CD14-positive monocyte (primary cell): Measurements from ENCODE around the gene RAI1. TPM values are rescaled to one million over a fixed set of nuclear protein-coding genes. Genes with fewer than 3 reads are reported as not detected.

Experiments used
- DNase-seq, 3 donors: peaks; one replicate each; pipeline ENCODE4 v3.0.0-alpha.2; 2011 to 2022
- H2AFZ ChIP-seq: 2 replicates; pipeline ENCODE4 v1.6.0; 2012; ENCODE audit warnings: mild to moderate bottlenecking, low read depth, low read length, inconsistent platforms; ENCODE audit not compliant: insufficient read depth, poor library complexity, severe bottlenecking
- H3K27ac ChIP-seq, 2 donors: 1 replicate in 1 of 2; 2 replicates in 1 of 2; pipeline ENCODE4 v1.5.1; 2012 to 2013; ENCODE audit warnings: low read length in 2 of 2, control low read depth in 1 of 2, inconsistent platforms in 1 of 2, low read depth in 1 of 2, mild to moderate bottlenecking in 1 of 2
- H3K27me3 ChIP-seq, 2 donors: one replicate each; pipeline versions ENCODE4 v1.6.0 to v1.6.1; 2011 to 2013; ENCODE audit warnings: low read length in 2 of 2; ENCODE audit not compliant: control insufficient read depth in 2 of 2, insufficient read depth in 2 of 2
- H3K36me3 ChIP-seq, 2 donors: replicated peaks in 1 of 2; 1 replicate in 1 of 2; 2 replicates in 1 of 2; pipeline versions ENCODE4 v1.5.1 to v1.6.1; 2012 to 2013; ENCODE audit warnings: low read length in 2 of 2, control low read depth in 1 of 2, inconsistent platforms in 1 of 2, mild to moderate bottlenecking in 1 of 2; ENCODE audit not compliant: insufficient read depth in 2 of 2, control insufficient read depth in 1 of 2
- H3K4me1 ChIP-seq, 2 donors: 1 replicate in 1 of 2; 2 replicates in 1 of 2; pipeline versions ENCODE4 v1.5.1 to v1.6.1; 2012 to 2013; ENCODE audit warnings: low read length in 2 of 2, control low read depth in 1 of 2, inconsistent platforms in 1 of 2, mild to moderate bottlenecking in 1 of 2, moderate library complexity in 1 of 2; ENCODE audit not compliant: insufficient read depth in 2 of 2, control insufficient read depth in 1 of 2
- H3K4me2 ChIP-seq: replicated peaks from 2 replicates; pipeline ENCODE3; 2012; ENCODE audit warnings: low read length, moderate library complexity, mild to moderate bottlenecking; ENCODE audit not compliant: poor library complexity, severe bottlenecking; ENCODE audit errors: extremely low read depth
- H3K4me3 ChIP-seq, 3 experiments: fragments of 200-600 bp in 1 of 3; sonication (generic) in 1 of 3; replicated peaks in 1 of 3; 1 replicate in 2 of 3; 2 replicates in 1 of 3; pipeline ENCODE4 v1.5.1; 2011 to 2013; ENCODE audit warnings: low read length in 3 of 3, mild to moderate bottlenecking in 3 of 3, control low read depth in 2 of 3, low read depth in 2 of 3, inconsistent platforms in 1 of 3, moderate library complexity in 1 of 3
- H3K79me2 ChIP-seq: 2 replicates; pipeline ENCODE4 v1.6.0; 2012; ENCODE audit warnings: mild to moderate bottlenecking, control low read depth, inconsistent platforms, low read length, moderate library complexity; ENCODE audit not compliant: insufficient read depth
- H3K9ac ChIP-seq: 2 replicates; pipeline ENCODE4 v1.6.0; 2017; ENCODE audit warnings: low read length, mild to moderate bottlenecking; ENCODE audit not compliant: insufficient read depth, poor library complexity, severe bottlenecking
- H3K9me3 ChIP-seq, 2 donors: replicated peaks in 1 of 2; 1 replicate in 1 of 2; 2 replicates in 1 of 2; pipeline versions ENCODE4 v1.5.1 to v1.6.1; 2012 to 2013; ENCODE audit warnings: low read length in 2 of 2, control low read depth in 1 of 2; ENCODE audit not compliant: control insufficient read depth in 1 of 2, insufficient read depth in 1 of 2
- H4K20me1 ChIP-seq: 2 replicates; pipeline ENCODE4 v1.6.0; 2012; ENCODE audit warnings: mild to moderate bottlenecking, low read length, control low read depth, moderate library complexity; ENCODE audit not compliant: insufficient read depth
- H3K27ac Mint-ChIP-seq, 7 donors: one replicate each; pipeline ENCODE4 v1.8.0; 2020; ENCODE audit warnings: mild to moderate bottlenecking in 7 of 7, mixed read lengths in 7 of 7, moderate library complexity in 6 of 7, inconsistent platforms in 2 of 7
- H3K27me3 Mint-ChIP-seq, 3 donors: one replicate each; pipeline ENCODE4 v1.8.0; 2021 to 2022; ENCODE audit warnings: low read depth in 3 of 3, mild to moderate bottlenecking in 3 of 3, mixed read lengths in 3 of 3, moderate library complexity in 3 of 3, inconsistent platforms in 1 of 3
- H3K36me3 Mint-ChIP-seq, 2 donors: one replicate each; pipeline ENCODE4 v1.8.0; 2020; ENCODE audit warnings: mixed read lengths in 2 of 2, inconsistent platforms in 1 of 2, mild to moderate bottlenecking in 1 of 2
- H3K4me1 Mint-ChIP-seq: one replicate; pipeline ENCODE4 v1.8.0; 2020; ENCODE audit warnings: mild to moderate bottlenecking, mixed read lengths
- H3K4me3 Mint-ChIP-seq, 2 donors: one replicate each; pipeline ENCODE4 v1.8.0; 2020; ENCODE audit warnings: mild to moderate bottlenecking in 2 of 2, mixed read lengths in 2 of 2, moderate library complexity in 1 of 2
- H3K9me3 Mint-ChIP-seq, 7 donors: one replicate each; pipeline ENCODE4 v1.8.0; 2020 to 2022; ENCODE audit warnings: mixed read lengths in 7 of 7, mild to moderate bottlenecking in 6 of 7, moderate library complexity in 6 of 7, inconsistent platforms in 2 of 7
- CTCF ChIP-seq: fragments of 200-600 bp; IDR thresholded peaks from one replicate; pipeline ENCODE4 v1.8.0; 2022; ENCODE audit warnings: antibody characterized with exemption, mild to moderate bottlenecking
- WGBS: methylation state at CpG from one replicate; pipeline ENCODE4 v1.1.5; 2013; ENCODE audit warnings: missing lambda C conversion rate; ENCODE audit not compliant: insufficient coverage; 5-methylcytosine and 5-hydroxymethylcytosine counted together
- intact Hi-C, 2 donors: fragments of 100-400 bp; cut with micrococcal nuclease; formaldehyde crosslinking; loops; one replicate each; pipeline versions ENCODE4 v1.15.0 to v1.15.1; 2023
- polyA plus RNA-seq, 3 donors: library from polyadenylated mRNA; depleted of rRNA in 1 of 3; unstranded in 2 of 3; stranded (reverse) in 1 of 3; fragments of 300-500 nt in 2 of 3; fragments of >200 nt in 1 of 3; fragmentation: Illumina TruSeq in 2 of 3; gene quantifications; 1 replicate in 2 of 3; 2 replicates in 1 of 3; pipeline ENCODE4 v1.2.3, GENCODE V29; 2012 to 2021

Gene RAI1
- polyA plus RNA-seq, 3 donors: 0.89 to 4.4 (median 1.5) TPM

- Histone ChIP-seq H4K20me1 (peaks cover 94% of the 10 kb centered on the region), H3K4me1 (peaks cover 59 to 64% of the 10 kb centered on the region in 2 donors), H3K27me3 (no peaks in the 10 kb centered on the region), H2AFZ (peak overlapping the region; percentile 52), H3K4me2 (peak overlapping the region; percentile 91), H3K27ac (peak overlapping the region; percentile 70 to 71), H3K9ac (peak overlapping the region; percentile 43), H3K79me2 (peaks cover 24% of the 10 kb centered on the region), H3K4me3 (peak overlapping the region; percentile 45 to 75 (median 62)), H3K36me3 (peaks cover 2 to 4% of the 10 kb centered on the region in 2 donors), H3K9me3 (no peaks in the 10 kb centered on the region)
- DNase-seq: no peak
- WGBS: 30% methylated on average over 7 of the region's 11 CpGs
- no peak for TF ChIP-seq CTCF
- peaks cover 28 to 40% of the 10 kb centered on the region in 2 donors for H3K36me3 Mint-ChIP-seq
- peak overlapping the region; percentile 64 to 93 (median 87) for H3K27ac Mint-ChIP-seq
- intact Hi-C loops: loop anchor here in 1 of 2 donors (2.0 kb wide), 1 partner anchor 15 kb away; no protein-coding TSS in a partner anchor
- peaks cover 0 to 2% (median 0%) of the 10 kb centered on the region in 7 donors for H3K9me3 Mint-ChIP-seq
- peak overlapping the region; percentile 76 to 87 for H3K4me3 Mint-ChIP-seq
- peaks cover 61% of the 10 kb centered on the region for H3K4me1 Mint-ChIP-seq
- H3K27me3 Mint-ChIP-seq: peaks cover 0 to 9% (median 5%) of the 10 kb centered on the region in 3 donors
Observed at GRCh38 chr17:17824119-17824782, 143.0 kb downstream of the RAI1 start.

- peaks cover 94% of the 10 kb centered on the region for H4K20me1 ChIP-seq
- peak overlapping the region; percentile 91 for H3K4me2 ChIP-seq
- H3K4me1 ChIP-seq: peaks cover 51 to 56% of the 10 kb centered on the region in 2 donors
- Mint-ChIP-seq H3K4me1 (peaks cover 54% of the 10 kb centered on the region), H3K4me3 (peak overlapping the region in 1 of 2 donors; percentile 60), H3K27me3 (peaks cover 0 to 9% (median 5%) of the 10 kb centered on the region in 3 donors), H3K27ac (peak overlapping the region in 6 of 7 donors; percentile 54 to 87 (median 71)), H3K36me3 (peaks cover 22 to 33% of the 10 kb centered on the region in 2 donors), H3K9me3 (peaks cover 0 to 2% (median 0%) of the 10 kb centered on the region in 7 donors)
- no peak for TF ChIP-seq CTCF
- 62% methylated on average over 11 of the region's 14 CpGs for WGBS
- no peaks in the 10 kb centered on the region for H3K27me3 ChIP-seq
- no peak overlapping the region for H3K9ac ChIP-seq
- no peak overlapping the region for H2AFZ ChIP-seq
- H3K4me3 ChIP-seq: no peak overlapping the region
- no peaks in the 10 kb centered on the region for H3K9me3 ChIP-seq
- H3K79me2 ChIP-seq: peaks cover 24% of the 10 kb centered on the region
- peak overlapping the region in 1 of 2 donors; percentile 7 for H3K27ac ChIP-seq
- no peak for DNase-seq
- intact Hi-C loops: loop anchor here in 1 of 2 donors (2.0 kb wide), 1 partner anchor 14 kb away; no protein-coding TSS in a partner anchor
- H3K36me3 ChIP-seq: peaks cover 5 to 6% of the 10 kb centered on the region in 2 donors
Observed at GRCh38 chr17:17824783-17825614, 143.7 kb downstream of the RAI1 start.
